Epithelial cell of esophagus (primary cell): ENCODE results near the gene MASP1.

Experiments used
- DNase-seq: peaks from one replicate; pipeline ENCODE4 v3.0.0; 2010; ENCODE audit warnings: low read depth
- H3K4me3 ChIP-seq: 2 replicates; pipeline ENCODE4 v1.5.1; 2011; ENCODE audit warnings: mild to moderate bottlenecking, low read length, control low read depth
- CTCF ChIP-seq: IDR thresholded peaks from 2 replicates; pipeline ENCODE4 v1.5.1; 2011; ENCODE audit warnings: low read depth, mild to moderate bottlenecking, low read length, control low read depth, inconsistent platforms; ENCODE audit not compliant: insufficient read depth; ENCODE audit errors: missing control alignments

The MASP1 gene

GRCh38 chr3:187315872-187316271 is 24.3 kb upstream of the MASP1 start:
- no peak for DNase-seq
- no peak for TF ChIP-seq CTCF
- H3K4me3 ChIP-seq: no peak overlapping the region

- no peak for TF ChIP-seq CTCF
- H3K4me3 ChIP-seq: no peak overlapping the region
- no peak for DNase-seq
Measured at GRCh38 chr3:187314176-187314575, 22.6 kb upstream of the MASP1 start.

- H3K4me3 ChIP-seq: no peak overlapping the region
- no peak for TF ChIP-seq CTCF
- DNase-seq: no peak
Measured at GRCh38 chr3:187310954-187311470, 19.5 kb upstream of the MASP1 start.

GRCh38 chr3:187310226-187310625 is 18.7 kb upstream of the MASP1 start:
- no peak for TF ChIP-seq CTCF
- H3K4me3 ChIP-seq: no peak overlapping the region
- no peak for DNase-seq

GRCh38 chr3:187305881-187306280 is 14.3 kb upstream of the MASP1 start:
- no peak overlapping the region for H3K4me3 ChIP-seq
- no peak for DNase-seq
- no peak for TF ChIP-seq CTCF

GRCh38 chr3:187299611-187300010 is 8.1 kb upstream of the MASP1 start:
- no peak for DNase-seq
- no peak overlapping the region for H3K4me3 ChIP-seq
- no peak for TF ChIP-seq CTCF

- DNase-seq: no peak
- no peak for TF ChIP-seq CTCF
- H3K4me3 ChIP-seq: no peak overlapping the region
Measured at GRCh38 chr3:187296911-187297310, 5.4 kb upstream of the MASP1 start.
